ENCODE data around the gene GPR176.

Gene GPR176

DNA sequence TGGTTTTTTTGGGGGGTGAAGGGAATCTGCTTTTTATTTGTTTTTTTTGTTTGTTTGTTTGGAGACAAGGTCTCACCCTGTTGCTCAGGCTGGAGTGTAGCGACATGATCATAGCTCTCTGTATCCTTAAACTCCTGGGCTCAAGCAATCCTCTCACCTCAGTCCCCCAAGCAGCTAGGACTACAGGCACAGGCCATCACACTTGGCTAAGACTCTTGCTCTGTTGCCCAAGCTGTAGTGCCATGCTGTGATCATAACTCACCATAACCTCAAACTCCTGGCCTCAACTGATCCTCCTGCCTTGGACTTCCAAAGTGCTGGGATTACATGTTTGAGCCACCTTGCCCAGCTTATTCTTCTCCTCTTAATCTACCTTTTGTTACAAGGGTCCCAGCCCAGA, 31.8 kb downstream of the GPR176 start:
- no peak for DNase-seq

DNA sequence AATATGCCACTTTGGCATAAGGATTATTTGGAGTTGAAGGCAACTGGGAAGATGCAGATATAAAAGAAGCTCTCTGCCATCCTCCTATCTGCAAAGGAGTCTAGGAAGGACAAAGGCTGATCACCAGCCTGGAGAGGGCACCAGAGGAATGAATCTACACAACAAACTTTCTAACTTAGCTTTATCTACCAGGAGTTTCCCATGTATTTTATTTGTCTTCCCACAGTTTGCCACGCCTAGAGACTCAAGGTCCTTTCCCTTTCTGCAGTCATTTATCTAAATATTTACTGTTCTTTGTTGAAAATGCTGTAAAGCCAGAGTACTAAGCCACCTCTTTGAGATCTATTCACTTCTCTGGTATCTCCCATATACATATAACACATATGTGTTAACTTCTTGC, 32.2 kb downstream of the GPR176 start:
- no peak for DNase-seq

DNA sequence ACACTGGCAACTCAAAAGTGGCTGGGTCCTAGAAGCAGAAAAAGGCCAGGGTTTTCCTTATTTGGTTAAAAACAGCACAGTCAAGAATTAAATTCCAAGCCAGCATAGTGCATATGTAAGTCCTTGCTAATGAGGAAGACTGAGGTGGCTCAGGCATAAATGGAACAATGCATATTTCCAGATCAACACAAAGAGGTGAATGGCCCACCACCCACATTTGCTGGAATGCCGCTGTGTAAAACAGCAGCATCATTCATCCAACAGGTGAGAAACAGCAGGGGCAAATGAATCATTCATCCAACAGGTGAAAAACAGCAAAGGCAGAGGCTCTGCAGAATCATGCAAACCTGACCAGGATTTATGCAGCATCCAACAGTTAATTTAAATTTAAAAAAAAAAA, 32.9 kb downstream of the GPR176 start:
- no peak for DNase-seq

DNA sequence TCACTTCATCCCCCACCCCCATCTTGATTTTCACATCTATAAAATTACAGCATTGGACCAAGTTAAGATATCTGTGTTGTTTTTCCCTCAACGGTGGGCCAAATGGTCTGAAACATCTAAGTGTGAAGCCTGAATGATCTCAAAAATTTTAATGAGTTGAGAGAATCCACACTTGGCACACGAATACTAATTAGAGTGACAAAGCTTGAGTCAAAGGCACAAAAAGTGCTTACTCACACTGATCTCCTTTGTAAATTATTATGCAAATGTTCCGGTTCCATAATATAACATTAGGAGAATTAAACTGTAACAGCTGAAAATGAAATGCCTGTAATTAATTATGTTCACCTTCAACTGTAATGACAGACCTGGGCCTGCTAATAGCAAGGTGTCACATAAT, 33.6 kb downstream of the GPR176 start:
- no peak for DNase-seq

DNA sequence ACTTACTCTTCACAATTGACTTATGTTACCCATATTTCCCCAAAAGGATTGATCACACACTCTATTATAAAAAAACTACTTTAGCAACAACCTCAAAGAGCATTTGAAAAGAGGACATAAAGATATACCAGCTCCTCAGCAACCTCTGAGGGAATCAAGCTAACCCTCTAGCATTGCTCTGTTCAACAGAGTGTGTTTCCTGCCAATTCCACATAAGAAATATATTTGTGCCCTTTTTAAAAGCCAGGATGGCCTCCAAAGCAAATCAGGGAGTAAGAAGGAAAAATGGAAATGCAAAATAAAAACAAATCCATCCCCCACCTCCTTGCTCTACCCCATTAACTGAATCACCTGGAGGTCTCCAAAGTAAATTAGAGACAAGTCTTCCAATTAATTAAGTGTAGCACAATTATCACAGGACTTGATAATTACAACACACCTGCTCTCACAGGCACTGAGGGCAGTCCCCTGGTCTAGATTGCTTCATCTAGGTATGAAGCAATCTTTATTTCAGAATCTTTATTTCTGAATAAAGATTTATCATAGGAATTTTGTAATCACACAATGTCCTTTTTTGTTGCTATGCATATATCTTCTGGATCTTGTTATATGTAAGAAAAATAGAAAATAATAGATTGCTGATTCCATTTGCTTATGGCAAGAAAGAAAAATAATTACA, 34.8 kb downstream of the GPR176 start:
- DNase-seq = no peak

DNA sequence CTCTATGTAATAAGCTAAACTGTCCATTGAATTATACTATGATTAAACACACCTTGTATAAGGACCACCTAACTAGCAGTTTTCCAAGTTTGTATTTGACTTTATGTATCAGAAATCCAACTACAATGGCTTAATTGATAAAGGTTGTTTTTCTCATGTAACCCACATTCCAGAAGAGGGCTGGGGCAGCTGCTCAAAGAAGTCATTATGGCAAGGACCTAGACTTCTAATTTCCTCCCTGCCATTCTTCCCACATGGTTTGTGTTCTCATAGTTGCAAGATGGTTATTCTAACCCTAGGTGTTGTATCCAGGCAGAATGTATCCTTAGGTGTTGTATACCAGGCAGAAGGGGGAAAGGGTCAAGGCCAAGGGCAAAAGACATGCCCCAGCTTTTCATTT, 35.7 kb downstream of the GPR176 start:
- DNase-seq = no peak

DNA sequence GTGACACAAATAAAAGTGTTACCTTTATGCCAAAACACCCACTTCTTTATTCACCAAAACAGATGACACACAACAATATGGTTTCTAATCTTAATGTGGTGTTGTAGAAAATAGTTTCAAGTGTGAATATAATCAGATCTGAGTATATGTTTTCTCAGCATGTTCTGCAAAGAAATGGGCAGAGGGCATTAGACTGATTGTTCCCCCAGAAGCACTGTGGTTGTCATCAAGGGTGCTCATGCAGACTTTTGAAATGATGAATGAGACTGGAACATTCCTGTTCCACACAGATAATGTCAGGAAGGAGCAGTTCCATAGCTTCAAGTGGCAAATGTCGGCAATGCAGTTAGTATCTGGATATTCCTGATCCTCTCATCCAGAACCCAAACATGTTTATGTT, 37.5 kb downstream of the GPR176 start:
- no peak for DNase-seq

DNA sequence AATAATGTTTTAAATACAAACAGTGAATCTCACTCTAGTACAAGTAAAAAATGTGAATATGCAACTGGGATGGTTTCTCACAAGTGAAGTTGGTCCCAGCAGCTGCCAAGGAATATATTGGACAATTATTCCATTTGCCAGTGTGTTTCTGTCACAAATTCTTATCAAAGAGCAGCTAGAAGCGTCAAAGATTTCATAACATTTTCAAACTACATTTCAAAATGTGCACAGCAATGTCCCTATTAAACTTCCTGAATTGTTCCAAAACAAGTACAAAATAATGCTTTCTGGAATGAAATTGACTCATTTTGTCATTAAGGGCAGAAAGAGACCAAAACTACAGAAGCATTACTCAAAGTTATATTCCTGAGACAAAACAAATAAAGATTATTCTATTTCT, 38.3 kb downstream of the GPR176 start:
- DNase-seq = no peak

DNA sequence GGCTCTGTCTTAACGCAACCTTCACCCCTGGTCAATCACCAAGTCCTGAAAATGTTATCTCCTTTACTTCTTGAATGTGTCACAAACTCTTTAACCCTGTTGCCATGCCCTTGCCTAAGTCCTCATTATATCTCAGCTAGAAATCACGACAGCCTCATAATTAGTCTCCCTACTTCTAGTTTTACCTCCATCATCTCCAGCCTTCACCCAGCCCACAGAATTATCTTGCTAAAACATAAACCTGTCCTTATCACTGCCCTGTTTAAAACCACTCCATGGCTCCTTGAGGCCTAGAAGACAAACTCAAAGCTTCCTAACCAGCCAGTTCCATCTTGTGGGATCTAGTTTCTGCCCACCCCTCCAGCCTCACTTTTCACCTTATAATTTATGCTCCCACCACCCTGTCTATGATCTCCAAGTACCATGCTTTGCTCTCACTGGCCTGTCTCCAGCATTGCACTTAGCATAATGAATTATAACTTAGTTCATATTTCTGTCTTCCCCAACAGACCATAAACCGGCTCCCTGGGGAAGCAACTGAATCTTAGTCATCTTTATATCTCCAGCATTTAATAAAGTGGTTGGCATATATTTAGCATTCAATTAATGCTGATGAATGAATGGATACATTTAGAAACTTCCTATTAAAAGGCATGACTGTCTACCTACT, 39.2 kb downstream of the GPR176 start:
- no peak for DNase-seq

DNA sequence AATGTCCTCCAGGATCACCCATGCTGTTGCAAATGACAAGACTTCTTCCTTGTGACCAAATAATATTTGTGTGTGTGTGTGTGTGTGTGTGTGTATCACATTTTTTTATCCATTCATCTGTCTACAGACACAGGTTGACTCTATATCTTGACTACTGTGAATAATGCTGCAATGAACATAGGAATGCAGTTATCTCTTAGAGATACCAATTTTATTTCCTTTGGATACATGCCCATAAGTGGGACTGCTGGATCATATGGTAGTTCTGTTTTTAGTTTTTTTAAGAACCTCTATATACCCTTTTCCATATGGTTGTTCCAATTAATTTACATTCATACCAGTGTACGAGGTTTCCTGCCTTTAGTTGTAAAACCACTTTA, 41.7 kb downstream of the GPR176 start:
- no peak for DNase-seq

DNA sequence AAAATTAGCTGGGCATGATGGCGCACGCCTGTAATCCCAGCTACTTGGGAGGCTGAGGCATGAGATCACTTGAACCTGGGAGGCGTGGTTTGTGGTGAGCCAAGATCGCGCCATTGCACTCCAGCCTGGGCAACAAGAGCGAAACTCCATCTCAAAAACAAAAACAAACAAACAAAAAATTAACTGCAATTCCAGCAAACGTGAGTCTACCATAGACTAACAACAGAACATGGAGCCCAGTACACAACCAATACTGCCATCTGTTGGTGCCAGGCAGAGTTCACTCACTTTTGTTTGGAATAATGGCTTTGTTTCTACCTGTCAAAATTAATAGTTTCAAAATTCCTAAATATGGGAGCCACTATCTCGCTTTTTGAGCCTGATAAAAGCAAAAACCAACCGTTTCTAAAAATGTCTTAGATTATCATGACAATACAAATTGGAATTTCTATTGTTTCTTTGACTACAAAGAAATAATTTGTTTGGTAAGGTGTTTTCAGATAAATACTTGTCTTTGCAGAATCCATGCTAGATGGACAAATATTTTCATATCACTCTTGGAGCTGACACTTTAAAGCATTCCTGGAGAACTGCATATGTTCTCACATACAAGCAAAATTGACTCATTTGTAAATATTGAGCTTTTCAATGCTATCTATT, 45.0 kb downstream of the GPR176 start:
- peak; percentile 41 for DNase-seq

DNA sequence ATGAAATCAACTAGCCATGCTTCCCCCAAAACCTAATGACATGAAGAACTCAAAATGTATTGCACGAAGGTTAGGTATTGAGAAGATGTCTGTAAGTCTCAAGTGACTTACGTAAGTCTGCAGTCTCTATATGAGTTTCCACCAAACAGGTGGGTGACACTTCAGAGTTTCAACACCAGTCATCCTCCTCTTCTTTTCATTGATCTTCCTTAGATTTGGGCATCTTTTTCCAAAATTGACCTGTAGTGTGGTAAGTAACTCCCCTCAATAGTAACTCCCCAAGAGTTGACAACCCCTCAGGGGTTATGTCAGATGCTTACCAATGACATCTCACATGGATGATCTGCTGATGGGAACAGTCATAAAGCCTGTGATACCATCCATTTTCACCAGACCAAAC, 46.1 kb downstream of the GPR176 start:
- peak; percentile 43 for DNase-seq

DNA sequence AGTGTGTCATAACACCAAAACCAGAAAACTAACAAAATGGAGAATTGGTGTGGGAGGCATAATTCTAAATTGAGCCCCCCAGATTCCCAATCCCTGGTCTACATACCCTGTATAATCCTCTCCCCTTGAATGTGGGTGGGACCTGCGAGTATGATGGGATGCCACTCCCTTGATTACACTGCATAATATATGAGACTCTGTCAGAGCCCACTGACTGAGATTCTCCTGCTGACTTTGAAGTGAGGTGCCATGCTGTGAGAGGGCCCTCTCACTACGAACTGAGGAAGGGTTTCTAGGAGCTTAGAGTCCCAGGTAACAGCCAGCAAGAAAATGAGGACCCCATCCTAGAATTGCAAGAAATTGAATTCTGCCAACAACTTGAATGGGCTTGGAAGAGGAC, 49.5 kb downstream of the GPR176 start:
- no peak for DNase-seq

DNA sequence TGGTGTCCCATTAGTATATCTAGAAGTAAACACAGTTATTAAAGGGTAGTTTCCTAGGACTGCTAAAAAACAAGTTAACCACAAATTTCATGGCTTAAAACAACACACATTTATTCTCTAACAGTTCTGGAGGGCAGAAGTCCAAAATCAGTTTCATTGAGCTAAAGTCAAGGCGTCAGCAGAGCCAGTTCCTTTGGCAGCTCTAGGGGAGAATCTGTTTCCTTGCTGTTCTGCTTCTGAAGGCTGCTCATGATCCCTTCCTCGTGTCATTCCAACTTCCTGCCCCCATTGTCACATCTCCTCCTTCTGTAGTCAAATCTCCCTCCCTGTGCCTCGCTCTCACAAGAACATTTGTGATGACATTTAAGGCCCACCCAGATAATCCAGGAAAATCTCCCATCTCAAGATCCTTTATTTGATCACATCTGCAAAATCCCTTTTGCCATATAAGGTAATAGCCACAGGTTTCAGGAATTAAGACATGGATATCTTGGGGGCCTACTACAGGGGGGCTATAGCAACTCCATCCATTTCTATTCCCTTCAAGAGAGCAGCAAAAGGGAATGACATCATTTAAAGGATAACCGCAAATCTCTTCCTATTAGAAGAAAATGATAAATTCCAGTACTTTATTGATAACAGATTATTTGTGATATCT, 50.1 kb downstream of the GPR176 start:
- no peak for DNase-seq

DNA sequence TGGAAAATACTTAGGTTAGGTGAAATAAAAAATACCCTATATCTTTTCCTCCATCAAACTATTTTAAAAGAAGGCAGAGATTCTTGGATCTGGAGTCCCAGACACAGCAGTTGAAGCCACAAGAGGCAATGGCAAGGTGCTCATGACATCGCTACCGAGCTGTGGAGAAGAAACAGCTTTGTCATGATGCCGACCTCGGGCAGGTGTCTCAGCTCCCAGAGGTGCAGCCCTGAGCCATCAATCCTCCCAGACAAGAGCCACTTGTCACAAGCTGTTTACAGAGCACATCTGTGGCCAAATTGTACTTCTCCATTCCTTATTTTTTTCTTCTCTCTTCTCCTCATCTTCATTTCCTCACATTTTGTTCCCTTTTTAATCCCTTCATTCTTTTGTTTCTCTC, 50.8 kb downstream of the GPR176 start:
- DNase-seq = no peak

DNA sequence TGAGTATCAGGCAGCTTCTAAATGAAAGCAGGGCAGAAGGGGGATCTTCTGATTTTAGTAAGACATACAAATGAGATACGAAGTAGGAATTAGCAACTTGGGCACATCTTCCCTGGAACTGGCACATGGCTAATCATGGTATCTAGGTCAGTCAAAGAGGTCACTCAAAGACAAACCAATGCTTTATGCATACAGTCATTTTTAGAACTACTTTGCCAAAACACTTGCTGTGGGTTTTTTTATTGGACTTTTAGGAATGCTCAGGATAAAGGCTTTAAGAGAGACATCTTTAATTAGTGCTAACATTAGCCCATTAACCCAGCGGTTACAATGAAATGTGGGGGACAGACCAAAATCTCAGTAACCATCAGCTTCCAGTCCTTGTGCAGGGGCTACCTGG, 51.7 kb downstream of the GPR176 start:
- DNase-seq = no peak

DNA sequence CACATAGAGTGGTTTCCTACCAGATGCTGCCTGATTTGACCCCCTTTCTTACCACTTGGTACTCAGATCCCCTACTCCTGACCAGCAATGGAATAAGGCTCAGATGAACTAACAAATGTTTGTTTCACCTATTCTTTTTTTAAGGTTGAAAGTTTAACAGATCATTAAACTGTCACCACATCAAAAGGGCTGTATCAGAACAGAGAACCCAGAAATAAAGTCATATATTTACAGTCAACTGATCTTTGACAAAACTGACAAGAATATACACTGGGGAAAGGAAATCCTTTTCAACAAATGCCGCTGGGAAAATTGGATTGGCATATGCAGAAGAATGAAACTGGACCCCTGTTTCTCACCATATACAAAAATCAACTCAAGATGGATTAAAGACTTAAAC, 56.0 kb downstream of the GPR176 start:
- no peak for DNase-seq

DNA sequence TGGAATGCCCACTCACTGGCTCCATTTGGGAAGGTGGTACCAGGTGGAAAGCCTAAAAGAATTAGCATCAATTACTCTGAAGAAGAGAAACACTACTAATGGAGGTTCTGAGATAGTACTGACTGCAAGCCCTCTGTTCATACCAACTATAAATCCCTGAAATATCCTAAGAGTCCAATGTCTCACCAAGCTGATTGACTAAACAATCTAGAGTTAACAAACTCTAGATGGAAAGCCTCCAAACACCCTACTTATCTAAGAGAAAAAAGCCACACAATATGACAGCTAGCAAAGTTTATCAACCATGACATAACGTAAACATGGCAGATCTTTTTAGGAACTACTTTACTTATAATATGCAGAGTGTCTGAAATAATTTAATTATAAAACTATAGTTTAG, 59.2 kb downstream of the GPR176 start:
- no peak for DNase-seq

DNA sequence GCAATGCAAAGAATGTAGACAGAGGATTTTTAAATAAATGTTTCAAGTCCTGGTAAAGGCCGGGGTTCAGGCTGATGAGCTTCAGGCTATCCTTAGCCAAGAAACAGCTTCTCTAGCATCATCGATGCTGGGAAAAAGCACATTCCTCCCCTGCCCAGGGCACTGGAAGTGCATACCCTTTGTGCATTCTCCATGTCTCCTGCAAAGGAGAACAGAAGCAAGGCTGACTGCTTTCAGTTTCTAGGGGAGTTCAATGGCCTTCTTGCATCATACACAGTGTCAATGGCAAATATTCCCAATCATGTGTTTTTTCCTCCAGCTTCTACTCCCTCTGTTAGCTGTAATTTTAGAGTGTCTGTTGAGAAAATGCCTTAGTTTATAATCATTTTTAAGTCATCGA, 59.9 kb downstream of the GPR176 start:
- no peak for DNase-seq

DNA sequence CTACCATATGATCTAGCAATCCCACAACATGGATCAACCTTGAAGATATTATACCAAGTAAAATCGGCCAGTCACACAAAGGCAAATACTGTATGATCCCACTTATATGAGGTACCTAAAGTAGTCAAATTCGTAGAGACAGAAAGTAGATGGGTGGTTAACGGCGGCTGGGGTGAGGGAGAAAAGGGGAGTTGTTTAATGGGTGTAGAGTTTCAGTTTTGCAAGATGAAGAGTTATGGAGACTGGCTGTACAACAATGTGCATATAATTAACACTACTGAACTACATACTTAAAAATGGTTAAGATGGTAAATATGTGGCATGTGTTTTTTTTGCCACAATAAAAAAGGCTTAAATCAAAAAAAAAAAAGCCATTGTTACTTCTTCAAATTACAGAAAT, 60.4 kb downstream of the GPR176 start:
- DNase-seq = no peak

DNA sequence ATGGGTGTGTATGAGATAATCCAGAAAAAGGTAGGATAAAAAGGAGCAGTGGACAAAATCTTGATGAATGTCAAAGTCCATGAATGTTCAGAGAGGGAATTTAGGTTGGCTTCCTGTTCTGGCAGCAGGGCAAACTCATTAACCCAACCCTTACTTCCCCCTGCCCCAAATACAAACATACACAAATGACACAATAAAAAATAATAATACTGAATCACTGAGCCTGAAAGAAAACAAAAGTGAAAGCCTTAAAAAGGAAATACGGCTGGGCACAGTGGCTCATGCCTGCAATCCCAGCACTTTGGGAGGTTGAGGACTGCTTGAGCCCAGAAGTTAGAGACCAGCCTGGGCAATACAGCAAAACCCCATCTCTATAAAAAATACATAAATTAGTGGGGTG, 62.9 kb downstream of the GPR176 start:
- no peak for DNase-seq

DNA sequence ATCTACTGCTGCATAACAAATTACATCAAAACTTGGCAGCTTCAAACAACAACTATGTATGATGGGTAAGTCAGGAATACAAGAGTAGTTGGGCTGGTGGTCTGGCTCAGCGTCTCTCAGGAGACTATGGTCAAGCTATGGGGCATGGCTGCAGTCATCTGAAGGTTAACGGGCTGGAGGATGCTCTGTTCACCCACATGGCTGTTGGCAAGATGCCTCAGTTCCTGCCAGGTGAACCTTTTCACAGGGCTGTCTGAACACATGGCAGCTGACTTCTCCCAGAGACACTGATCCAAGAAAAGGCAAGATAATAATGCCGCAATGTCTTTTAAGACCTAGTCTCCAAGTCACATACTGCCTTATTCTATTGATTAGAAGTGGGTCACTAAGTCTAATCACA, 63.7 kb downstream of the GPR176 start:
- no peak for DNase-seq

DNA sequence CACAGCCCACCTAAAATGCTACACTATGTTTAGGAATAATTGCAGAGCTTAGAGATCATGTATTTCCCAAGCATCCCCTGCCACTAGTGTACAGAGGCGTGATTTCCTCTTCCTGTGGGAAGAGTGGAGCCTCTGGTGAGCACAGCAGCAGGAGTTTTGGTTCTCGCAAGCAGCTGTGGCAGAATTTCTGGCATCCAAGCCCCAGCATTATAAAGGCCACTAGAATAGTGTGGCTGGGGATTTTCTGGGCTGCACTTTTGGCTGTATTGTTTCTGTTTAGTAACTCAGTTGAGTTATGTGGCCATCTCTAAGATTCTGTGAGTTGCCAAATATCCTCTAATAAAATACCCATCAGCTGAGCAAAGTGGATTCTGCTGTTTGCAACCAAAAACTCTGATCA, 64.7 kb downstream of the GPR176 start:
- no peak for DNase-seq

DNA sequence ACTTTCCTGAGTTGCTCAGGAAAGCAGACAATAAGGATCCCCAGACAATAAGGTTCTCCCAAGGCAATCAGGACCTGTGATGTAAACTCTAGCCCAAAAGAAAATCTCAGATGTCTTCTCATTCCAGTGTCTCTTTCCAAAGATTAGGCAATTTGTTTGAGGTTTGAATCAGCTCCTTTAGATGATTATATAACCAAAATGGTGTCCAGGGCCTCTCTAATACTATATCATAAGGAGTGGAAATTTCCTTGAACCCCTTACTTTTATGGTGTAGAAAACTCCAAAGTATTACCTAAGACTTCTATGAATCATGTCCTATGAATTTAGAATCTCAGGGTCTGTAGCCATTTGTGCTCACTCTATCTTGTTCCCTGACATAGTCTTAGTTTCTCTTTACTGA, 65.9 kb downstream of the GPR176 start:
- no peak for DNase-seq
